RWPE2 (cell line): ENCODE measurements around the gene TRPC4.

Experiments
- ATAC-seq: fragments of 200-7000 bp; cut with Tn5 transposase; 3 replicates; pipeline ENCODE4 v1.9.1; 2021; ENCODE audit warnings: low read depth
- DNase-seq: peaks from one replicate; pipeline ENCODE4 v3.0.0-alpha.2; 2020; ENCODE audit warnings: low spot score
- H3K27ac ChIP-seq: fragments of 450-650 bp; 2 replicates; pipeline ENCODE4 v1.5.1; 2017; ENCODE audit warnings: mild to moderate bottlenecking; ENCODE audit not compliant: poor library complexity, severe bottlenecking
- H3K27me3 ChIP-seq: fragments of 250-450 bp; sonication (Bioruptor Pico); 2 replicates; pipeline ENCODE4 v1.5.1; 2021; ENCODE audit warnings: mild to moderate bottlenecking, moderate library complexity; ENCODE audit not compliant: insufficient read depth, poor library complexity, severe bottlenecking
- H3K36me3 ChIP-seq: fragments of 250-450 bp; sonication (Bioruptor Pico); 2 replicates; pipeline ENCODE4 v1.5.1; 2020; ENCODE audit warnings: low read depth, mild to moderate bottlenecking, moderate library complexity
- H3K4me1 ChIP-seq: fragments of 250-450 bp; sonication (Bioruptor Pico); 2 replicates; pipeline ENCODE4 v1.5.1; 2021; ENCODE audit warnings: mild to moderate bottlenecking, moderate library complexity; ENCODE audit not compliant: insufficient read depth, poor library complexity, severe bottlenecking
- H3K4me3 ChIP-seq: fragments of 250-450 bp; sonication (Bioruptor Pico); 2 replicates; pipeline ENCODE4 v1.5.1; 2021; ENCODE audit warnings: mild to moderate bottlenecking, moderate library complexity; ENCODE audit not compliant: severe bottlenecking
- H3K9me3 ChIP-seq: fragments of 250-450 bp; sonication (Bioruptor Pico); 2 replicates; pipeline ENCODE4 v1.5.1; 2021; ENCODE audit warnings: mild to moderate bottlenecking, moderate library complexity; ENCODE audit not compliant: severe bottlenecking
- CTCF ChIP-seq: fragments of 450-650 bp; IDR thresholded peaks from one replicate; pipeline ENCODE4 v1.5.1; 2017; ENCODE audit warnings: mild to moderate bottlenecking, moderate library complexity; ENCODE audit not compliant: poor library complexity, severe bottlenecking

Gene TRPC4

GRCh38 chr13:37657956-37658355 is 211.6 kb downstream of the TRPC4 start:
- Histone ChIP-seq H3K27me3 (no peaks in the 10 kb centered on the region), H3K36me3 (no peaks in the 10 kb centered on the region), H3K9me3 (no peaks in the 10 kb centered on the region), H3K4me3 (no peak overlapping the region), H3K4me1 (peaks cover 24% of the 10 kb centered on the region), H3K27ac (peak overlapping the region; percentile 90)
- ATAC-seq (no peak), DNase-seq (no peak)
- TF ChIP-seq CTCF: no peak

- ATAC-seq (peak; percentile 76), DNase-seq (no peak)
- TF ChIP-seq CTCF: no peak
- Histone ChIP-seq H3K4me3 (no peak overlapping the region), H3K4me1 (peaks cover 24% of the 10 kb centered on the region), H3K27me3 (no peaks in the 10 kb centered on the region), H3K36me3 (no peaks in the 10 kb centered on the region), H3K27ac (peak overlapping the region; percentile 90), H3K9me3 (no peaks in the 10 kb centered on the region)
These were observed 212.4 kb downstream of the TRPC4 start for GRCh38 chr13:37657134-37657533.

GRCh38 chr13:37656247-37656940 is 213.2 kb downstream of the TRPC4 start:
- DNase-seq (peak; percentile 72), ATAC-seq (peak; percentile 98)
- Histone ChIP-seq H3K27ac (peak overlapping the region; percentile 90), H3K9me3 (no peaks in the 10 kb centered on the region), H3K36me3 (no peaks in the 10 kb centered on the region), H3K4me3 (no peak overlapping the region), H3K27me3 (no peaks in the 10 kb centered on the region), H3K4me1 (peaks cover 24% of the 10 kb centered on the region)
- no peak for TF ChIP-seq CTCF

- ATAC-seq: no peak
- peaks cover 20% of the 10 kb centered on the region for H3K4me1 ChIP-seq
These were observed 217.0 kb downstream of the TRPC4 start for GRCh38 chr13:37652596-37652995.

More at GRCh38 chr13:37652596-37652995, 217.0 kb downstream of the TRPC4 start:
- H3K27me3 ChIP-seq: no peaks in the 10 kb centered on the region
- no peak overlapping the region for H3K4me3 ChIP-seq
- no peaks in the 10 kb centered on the region for H3K9me3 ChIP-seq
- H3K36me3 ChIP-seq: no peaks in the 10 kb centered on the region
- H3K27ac ChIP-seq: no peak overlapping the region
- DNase-seq: no peak
- TF ChIP-seq CTCF: no peak
